Measurements from ENCODE around the gene C19orf81. TPM values are rescaled to one million over a fixed set of nuclear protein-coding genes. Genes with fewer than 3 reads are reported as not detected.
"Not testable (repeated sequence)": the region's sequence is repeated elsewhere in the genome, so short reads cannot be mapped to it uniquely, and the experiment has no call there.

The C19orf81 gene
- total RNA-seq, 1 donor from 2014 or later, result not detected

DNA sequence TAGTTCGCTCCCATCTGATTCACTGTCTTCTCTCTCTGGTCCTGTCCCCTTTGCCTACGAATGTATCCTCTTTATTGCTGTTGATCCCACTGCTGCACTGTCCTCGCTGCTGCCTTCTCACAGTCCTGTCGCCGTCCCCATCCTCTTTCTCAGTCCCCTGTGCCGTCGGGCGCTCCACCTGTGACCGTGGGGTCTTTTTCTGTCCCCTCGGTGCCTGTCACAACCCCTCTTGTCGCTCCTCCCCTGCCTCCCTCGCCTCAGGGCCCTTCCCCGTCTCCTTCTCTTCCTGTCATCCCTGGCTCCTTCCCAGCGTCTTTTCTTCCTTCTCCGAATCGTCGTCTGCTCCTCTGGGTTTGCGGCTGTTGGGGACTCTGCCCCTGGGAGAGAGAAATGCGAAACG lies 41.9 kb upstream of the C19orf81 start:
- Histone ChIP-seq H3K27me3 (ENCODE audit: control insufficient read depth, insufficient read depth, low read length) (no peaks in the 10 kb centered on the region), H3K4me3 (ENCODE audit: low read depth, low read length) (no peak overlapping the region), H3K36me3 (ENCODE audit: control insufficient read depth, insufficient read depth, low read length) (no peaks in the 10 kb centered on the region)
- no peak for DNase-seq (ENCODE audit: low read depth)
- TF ChIP-seq, protein P1, sequence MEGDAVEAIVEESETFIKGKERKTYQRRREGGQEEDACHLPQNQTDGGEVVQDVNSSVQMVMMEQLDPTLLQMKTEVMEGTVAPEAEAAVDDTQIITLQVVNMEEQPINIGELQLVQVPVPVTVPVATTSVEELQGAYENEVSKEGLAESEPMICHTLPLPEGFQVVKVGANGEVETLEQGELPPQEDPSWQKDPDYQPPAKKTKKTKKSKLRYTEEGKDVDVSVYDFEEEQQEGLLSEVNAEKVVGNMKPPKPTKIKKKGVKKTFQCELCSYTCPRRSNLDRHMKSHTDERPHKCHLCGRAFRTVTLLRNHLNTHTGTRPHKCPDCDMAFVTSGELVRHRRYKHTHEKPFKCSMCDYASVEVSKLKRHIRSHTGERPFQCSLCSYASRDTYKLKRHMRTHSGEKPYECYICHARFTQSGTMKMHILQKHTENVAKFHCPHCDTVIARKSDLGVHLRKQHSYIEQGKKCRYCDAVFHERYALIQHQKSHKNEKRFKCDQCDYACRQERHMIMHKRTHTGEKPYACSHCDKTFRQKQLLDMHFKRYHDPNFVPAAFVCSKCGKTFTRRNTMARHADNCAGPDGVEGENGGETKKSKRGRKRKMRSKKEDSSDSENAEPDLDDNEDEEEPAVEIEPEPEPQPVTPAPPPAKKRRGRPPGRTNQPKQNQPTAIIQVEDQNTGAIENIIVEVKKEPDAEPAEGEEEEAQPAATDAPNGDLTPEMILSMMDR (IDR thresholded peaks at IDR 0.05; ENCODE audit: insufficient read depth, low read length, severe bottlenecking), result no peak
- no peak for FAIRE-seq

DNA sequence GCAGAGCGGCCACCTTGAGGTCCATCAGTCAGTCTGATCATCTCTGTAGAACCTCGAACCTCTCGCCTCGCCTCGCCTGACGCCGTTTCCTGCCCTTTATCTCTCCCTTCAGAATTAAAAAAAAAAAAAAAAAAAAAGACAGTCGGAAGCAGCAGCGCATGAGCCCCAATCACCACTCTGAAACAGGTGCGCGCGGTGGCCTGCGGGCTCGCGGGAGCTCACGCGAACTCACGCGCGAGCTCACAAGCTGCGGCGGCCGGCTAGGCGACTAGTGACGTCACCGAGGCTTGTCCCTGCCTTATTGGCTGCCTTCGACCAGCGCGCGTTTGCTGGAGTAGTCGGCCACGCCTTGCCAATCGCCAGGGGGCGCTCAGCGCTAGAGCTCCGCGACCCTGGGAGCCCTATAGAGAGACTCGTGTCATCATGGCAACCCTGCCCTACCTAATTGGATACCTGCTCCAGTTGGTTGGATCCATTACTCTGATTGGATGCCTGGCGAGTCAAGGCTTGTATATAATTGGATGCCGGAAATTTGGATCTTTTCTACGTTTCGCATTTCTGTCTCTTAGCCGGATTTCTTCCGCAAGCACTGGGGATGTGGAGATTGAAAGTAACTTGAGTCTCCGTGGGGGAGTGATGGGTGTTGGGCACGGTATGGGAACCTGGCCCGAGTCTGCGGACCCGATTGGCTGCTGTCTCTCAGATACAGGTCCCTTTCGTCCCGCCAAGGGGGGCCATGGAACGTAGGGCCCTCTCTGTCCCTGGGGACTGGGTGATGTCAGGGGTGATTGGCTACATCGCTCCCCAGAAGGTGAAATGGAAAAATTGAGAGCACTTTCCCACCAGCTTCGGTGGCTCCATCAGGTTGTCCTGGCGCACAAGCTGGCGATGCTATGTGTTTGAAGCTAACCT lies 41.1 kb upstream of the C19orf81 start:
- H3K36me3 ChIP-seq (ENCODE audit: control insufficient read depth, insufficient read depth, low read length), result no peaks in the 10 kb centered on the region
- FAIRE-seq, result no peak
- no peak overlapping the region for H3K4me3 ChIP-seq (ENCODE audit: low read depth, low read length)
- no peaks in the 10 kb centered on the region for H3K27me3 ChIP-seq (ENCODE audit: control insufficient read depth, insufficient read depth, low read length)
- DNase-seq (ENCODE audit: low read depth), result peak; percentile 0
- TF ChIP-seq, protein P1 (IDR thresholded peaks at IDR 0.05; ENCODE audit: insufficient read depth, low read length, severe bottlenecking), result no peak

DNA sequence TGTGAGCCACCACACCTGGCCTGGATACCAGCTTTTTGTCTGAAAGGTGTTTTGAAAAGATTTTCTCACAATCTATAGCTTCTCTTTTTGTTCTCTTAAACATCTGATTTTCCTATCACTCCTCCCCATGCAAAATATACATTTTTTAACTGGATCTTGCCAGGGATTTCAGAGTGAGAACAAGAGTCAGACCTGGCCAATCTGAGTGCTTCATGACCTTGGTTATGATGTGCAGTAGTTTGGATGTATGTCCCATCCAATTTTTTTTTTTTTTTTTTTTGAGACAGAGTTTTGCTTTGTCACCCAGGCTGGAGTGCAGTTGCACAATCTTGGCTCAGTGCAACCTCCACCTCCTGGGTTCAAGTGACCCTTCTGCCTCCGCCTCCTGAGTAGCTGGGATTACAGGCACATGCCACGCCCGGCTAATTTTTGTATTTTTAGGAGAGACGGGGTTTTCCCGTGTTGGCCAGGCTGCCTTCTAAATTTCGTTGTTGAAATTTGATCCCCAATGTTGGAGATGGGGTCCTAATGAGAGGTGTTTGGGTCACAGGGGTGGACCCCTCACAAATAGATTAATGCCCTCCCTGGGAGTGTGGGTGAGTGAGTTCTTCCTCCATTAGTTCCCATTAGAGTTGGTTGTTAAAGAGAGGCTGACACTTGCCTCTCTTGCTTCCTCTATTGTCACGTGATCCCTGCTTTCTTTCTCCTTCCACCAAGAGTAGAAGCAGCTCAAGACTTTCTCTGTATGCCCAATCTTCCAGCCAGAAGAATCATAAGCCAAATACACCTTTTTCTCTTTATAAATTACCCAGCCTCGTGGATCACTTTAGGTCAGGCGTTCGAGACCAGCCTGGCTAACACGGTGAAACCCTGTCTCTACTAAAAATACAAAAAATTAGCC lies 36.5 kb upstream of the C19orf81 start:
- not testable (repeated sequence) for H3K27me3 ChIP-seq (ENCODE audit: control insufficient read depth, insufficient read depth, low read length); DNase-seq (ENCODE audit: low read depth); H3K36me3 ChIP-seq (ENCODE audit: control insufficient read depth, insufficient read depth, low read length); FAIRE-seq; H3K4me3 ChIP-seq (ENCODE audit: low read depth, low read length)

DNA sequence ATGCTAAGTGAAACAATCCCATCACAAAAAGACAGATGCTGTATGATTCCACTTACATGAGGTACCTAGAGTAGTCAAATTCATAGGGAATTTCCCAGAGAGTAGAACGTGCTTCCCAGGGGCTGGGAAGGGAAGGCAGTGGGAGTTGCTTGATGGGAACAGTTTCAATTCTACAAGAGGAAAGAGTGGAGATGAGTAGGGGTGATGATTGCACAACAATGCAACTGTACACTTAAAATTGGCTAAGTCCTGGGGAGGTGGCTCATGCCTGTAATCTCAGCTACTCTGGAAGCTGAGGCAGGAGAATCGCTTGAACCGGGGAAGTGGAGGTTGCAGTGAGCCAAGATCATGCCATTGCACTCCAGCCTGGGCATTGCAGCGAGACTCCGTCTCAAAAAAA lies 30.9 kb upstream of the C19orf81 start:
- FAIRE-seq; DNase-seq (ENCODE audit: low read depth); H3K27me3 ChIP-seq (ENCODE audit: control insufficient read depth, insufficient read depth, low read length): not testable (repeated sequence)

DNA sequence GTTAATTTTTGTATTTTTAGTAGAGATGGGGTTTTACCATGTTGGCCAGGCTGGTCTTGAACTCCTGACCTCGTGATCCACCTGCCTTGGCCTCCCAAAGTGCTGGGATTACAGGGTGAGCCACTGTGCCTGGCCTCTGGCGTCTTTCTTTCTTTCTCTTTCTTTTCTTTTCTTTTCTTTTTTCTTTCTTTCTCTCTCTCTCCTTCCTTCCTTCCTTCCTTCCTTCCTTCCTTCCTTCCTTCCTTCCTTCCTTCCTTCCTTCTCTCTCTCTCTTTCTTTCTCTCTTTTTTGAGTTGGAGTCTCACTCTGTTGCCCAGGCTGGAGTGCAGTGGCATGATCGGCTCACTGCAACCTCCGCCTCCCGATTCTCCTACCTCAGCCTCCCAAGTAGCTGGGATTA lies 30.1 kb upstream of the C19orf81 start:
- not testable (repeated sequence) for H3K36me3 ChIP-seq (ENCODE audit: control insufficient read depth, insufficient read depth, low read length); DNase-seq (ENCODE audit: low read depth); H3K27me3 ChIP-seq (ENCODE audit: control insufficient read depth, insufficient read depth, low read length); FAIRE-seq; H3K4me3 ChIP-seq (ENCODE audit: low read depth, low read length)

More for the DNA sequence above, 30.9 kb upstream of the C19orf81 start:
- H3K36me3 ChIP-seq (ENCODE audit: control insufficient read depth, insufficient read depth, low read length); H3K4me3 ChIP-seq (ENCODE audit: low read depth, low read length): not testable (repeated sequence)

DNA sequence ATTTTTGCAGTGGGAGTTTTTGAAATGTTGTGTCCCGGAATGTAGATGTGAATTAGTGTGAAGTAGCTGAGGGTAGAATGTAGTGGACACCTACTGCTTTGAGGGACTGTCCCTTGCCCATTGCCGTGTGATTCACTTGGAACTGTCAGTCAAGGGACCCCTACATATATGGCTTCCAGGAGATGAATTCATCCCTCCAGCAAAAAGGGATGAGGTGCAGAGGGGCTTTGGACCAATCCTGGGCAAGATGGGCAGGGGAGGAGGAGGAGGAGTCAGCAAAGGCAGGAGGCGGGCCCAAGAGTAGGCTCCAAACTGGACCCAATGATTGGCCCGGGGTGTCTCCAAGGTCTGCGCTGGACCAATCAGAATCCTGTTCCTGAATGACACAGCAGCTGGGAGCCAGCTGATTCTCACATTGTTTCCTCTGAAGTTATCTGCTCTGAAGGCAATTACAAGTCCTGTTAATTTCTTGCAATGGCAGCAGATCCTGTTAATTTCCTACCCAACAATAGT lies 28.8 kb upstream of the C19orf81 start:
- not testable (repeated sequence) for FAIRE-seq; DNase-seq (ENCODE audit: low read depth); H3K4me3 ChIP-seq (ENCODE audit: low read depth, low read length); H3K27me3 ChIP-seq (ENCODE audit: control insufficient read depth, insufficient read depth, low read length); H3K36me3 ChIP-seq (ENCODE audit: control insufficient read depth, insufficient read depth, low read length)

DNA sequence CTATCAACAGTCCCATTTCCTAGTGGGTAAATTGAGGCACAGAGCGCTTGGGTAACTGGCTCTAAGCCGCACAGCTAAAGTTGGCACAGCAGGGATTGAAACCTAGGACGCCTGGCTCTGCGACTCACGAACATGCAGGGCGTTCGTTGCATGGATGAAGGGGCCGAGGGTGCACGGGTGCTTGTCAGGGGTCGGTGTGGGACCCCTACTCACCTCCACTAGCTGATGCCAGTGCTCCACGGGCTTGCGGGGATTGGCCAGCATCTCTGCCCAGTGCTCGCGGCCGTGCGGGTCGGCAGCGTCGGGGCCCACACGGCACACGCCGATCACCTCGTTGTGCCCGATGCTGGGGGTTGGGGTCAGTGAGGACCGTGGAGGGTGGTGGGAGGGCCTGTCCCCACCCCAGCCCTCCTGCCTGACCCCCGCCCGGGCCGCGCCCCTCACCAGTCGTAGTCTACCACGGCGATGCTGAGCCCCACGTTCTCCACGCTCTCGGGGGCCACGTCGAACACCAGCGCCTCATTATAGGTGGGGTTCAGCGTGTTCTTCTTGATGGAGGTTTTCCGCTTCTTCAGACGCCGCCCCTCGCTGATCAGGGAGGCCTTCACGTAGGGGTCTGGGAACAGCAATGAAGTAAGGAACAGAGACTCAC lies 24.2 kb upstream of the C19orf81 start:
- TF ChIP-seq, protein P1 (IDR thresholded peaks at IDR 0.05; ENCODE audit: insufficient read depth, low read length, severe bottlenecking), result no peak
- FAIRE-seq, result no peak

More for the DNA sequence above, 24.2 kb upstream of the C19orf81 start:
- no peaks in the 10 kb centered on the region for H3K27me3 ChIP-seq (ENCODE audit: control insufficient read depth, insufficient read depth, low read length)
- DNase-seq (ENCODE audit: low read depth), result no peak
- H3K36me3 ChIP-seq (ENCODE audit: control insufficient read depth, insufficient read depth, low read length), result no peaks in the 10 kb centered on the region
- H3K4me3 ChIP-seq (ENCODE audit: low read depth, low read length), result no peak overlapping the region
